Measurements from ENCODE around the gene SLC24A3. TPM values are rescaled to one million over a fixed set of nuclear protein-coding genes. Genes with fewer than 3 reads are reported as not detected.

The SLC24A3 gene
- total RNA-seq, 6 donors from 2014 or later = 6.3 to 10.8 (median 9.3) TPM

GRCh38 chr20:19328676-19329075, 116.2 kb downstream of the SLC24A3 start:
- no peaks in the 10 kb centered on the region for H3K36me3 ChIP-seq
- H3K27me3 ChIP-seq = no peaks in the 10 kb centered on the region
- H3K4me3 ChIP-seq = no peak overlapping the region
- no peaks in the 10 kb centered on the region for H3K4me1 ChIP-seq
- TF ChIP-seq POLR2A (IDR thresholded peaks at IDR 0.05) (no peak), CTCF (IDR thresholded peaks at IDR 0.05) (no peak)
- DNase-seq (no peak), ATAC-seq (ENCODE audit: low FRiP score in 2 of 2) (no peak)
- WGBS, 2 donors = 85 to 88% methylated on average over 7 of the region's 7 CpGs
- H3K9me3 ChIP-seq = no peaks in the 10 kb centered on the region
- no peak overlapping the region for H3K27ac ChIP-seq

GRCh38 chr20:19330038-19330437, 117.6 kb downstream of the SLC24A3 start:
- Histone ChIP-seq H3K27me3 (no peaks in the 10 kb centered on the region), H3K4me1 (no peaks in the 10 kb centered on the region), H3K4me3 (no peak overlapping the region), H3K27ac (no peak overlapping the region), H3K36me3 (no peaks in the 10 kb centered on the region), H3K9me3 (no peaks in the 10 kb centered on the region)
- no peak for TF ChIP-seq EP300 (IDR thresholded peaks at IDR 0.05)
- no peak for TF ChIP-seq POLR2A (IDR thresholded peaks at IDR 0.05)
- no peak for TF ChIP-seq CTCF (IDR thresholded peaks at IDR 0.05)
- no peak for TF ChIP-seq POLR2AphosphoS5 (IDR thresholded peaks at IDR 0.05)
- 88 to 91% methylated on average over 5 to 6 of the region's 6 CpGs for WGBS, 2 donors
- ATAC-seq (ENCODE audit: low FRiP score in 2 of 2) (no peak), DNase-seq (no peak)

- 54 to 91% methylated on average over 1 of the region's 1 CpG for WGBS, 2 donors
- Histone ChIP-seq H3K27ac (no peak overlapping the region), H3K9me3 (no peaks in the 10 kb centered on the region), H3K4me1 (peaks cover 0 to 3% (median 0%) of the 10 kb centered on the region in 4 donors), H3K36me3 (no peaks in the 10 kb centered on the region), H3K4me3 (no peak overlapping the region), H3K27me3 (no peaks in the 10 kb centered on the region)
- DNase-seq (no peak), ATAC-seq (ENCODE audit: low FRiP score in 2 of 2) (no peak)
- no peak for TF ChIP-seq POLR2A (IDR thresholded peaks at IDR 0.05)
These were observed 118.3 kb downstream of the SLC24A3 start for GRCh38 chr20:19330731-19331130.

- DNase-seq = no peak
- WGBS, 2 donors = 70 to 76% methylated on average over 4 of the region's 4 CpGs
These were observed 121.1 kb downstream of the SLC24A3 start for GRCh38 chr20:19333563-19333962.

GRCh38 chr20:19335341-19335740, 122.9 kb downstream of the SLC24A3 start:
- DNase-seq (no peak), ATAC-seq (ENCODE audit: low FRiP score in 2 of 2) (no peak)
- peaks cover 0 to 3% (median 0%) of the 10 kb centered on the region in 4 donors for H3K4me1 ChIP-seq
- H3K4me3 ChIP-seq = no peak overlapping the region
- H3K27ac ChIP-seq = no peak overlapping the region
- H3K27me3 ChIP-seq = no peaks in the 10 kb centered on the region
- 45 to 81% methylated on average over 1 of the region's 1 CpG for WGBS, 2 donors
- TF ChIP-seq CTCF (IDR thresholded peaks at IDR 0.05) = no peak
- no peak for TF ChIP-seq POLR2A (IDR thresholded peaks at IDR 0.05)
- no peak for TF ChIP-seq EP300 (IDR thresholded peaks at IDR 0.05)
- no peak for TF ChIP-seq POLR2AphosphoS5 (IDR thresholded peaks at IDR 0.05)
- H3K9me3 ChIP-seq = no peaks in the 10 kb centered on the region
- no peaks in the 10 kb centered on the region for H3K36me3 ChIP-seq

More at GRCh38 chr20:19333563-19333962, 121.1 kb downstream of the SLC24A3 start:
- TF ChIP-seq CTCF (IDR thresholded peaks at IDR 0.05) (no peak), POLR2AphosphoS5 (IDR thresholded peaks at IDR 0.05) (no peak), POLR2A (IDR thresholded peaks at IDR 0.05) (no peak)
- no peak overlapping the region for H3K4me3 ChIP-seq
- H3K27me3 ChIP-seq = no peaks in the 10 kb centered on the region
- no peaks in the 10 kb centered on the region for H3K36me3 ChIP-seq
- H3K9me3 ChIP-seq = no peaks in the 10 kb centered on the region
- no peak overlapping the region for H3K27ac ChIP-seq
- H3K4me1 ChIP-seq = peaks cover 0 to 3% (median 0%) of the 10 kb centered on the region in 4 donors
- ATAC-seq (ENCODE audit: low FRiP score in 2 of 2) = no peak

Measured in upper lobe of left lung (tissue), 6 donors.